ENCODE results near the gene ZSWIM4. TPM values are rescaled to one million over a fixed set of nuclear protein-coding genes. Genes with fewer than 3 reads are reported as not detected.

Gene ZSWIM4
- polyA plus RNA-seq (2012; ENCODE audit: insufficient read length, low read depth): 31.2 TPM

GRCh38 chr19:13794757-13795589, at the start of gene ZSWIM4:
TSS of gene ZSWIM4 (plus strand) at chr19:13795443. CDS start at chr19:13795649, 206 bp downstream.
- TF ChIP-seq TAF1 (IDR thresholded peaks at IDR 0.05; ENCODE audit: borderline replicate concordance, insufficient read depth, low read length) (peak; percentile 71; the same call in 1 of the 2 replicates), POLR2AphosphoS5 (IDR thresholded peaks at IDR 0.05; ENCODE audit: low read depth, low read length) (0 out of 2 replicates have a peak, but pooled peaks have one; percentile 30), REST (IDR thresholded peaks at IDR 0.05; ENCODE audit: insufficient read depth in 1 of 2, low read depth in 2 of 2, low read length in 2 of 2) (0 out of 4 replicates have a peak, but pooled peaks of 1 of the 2 experiments have one; percentile 43), SIN3A (IDR thresholded peaks at IDR 0.05; ENCODE audit: borderline replicate concordance, insufficient read depth, low read length) (peak; percentile 79; the same call in 1 of the 2 replicates), FOXP2 (optimal IDR thresholded peaks at IDR 0.05; ENCODE audit: borderline replicate concordance, extremely low read depth, extremely low read length, insufficient read depth) (peak; percentile 100)

- TF ChIP-seq REST (IDR thresholded peaks at IDR 0.05; ENCODE audit: insufficient read depth in 1 of 2, low read depth in 2 of 2, low read length in 2 of 2): no peak
- TF ChIP-seq FOXP2 (optimal IDR thresholded peaks at IDR 0.05; ENCODE audit: borderline replicate concordance, extremely low read depth, extremely low read length, insufficient read depth): no peak
- TF ChIP-seq TAF1 (IDR thresholded peaks at IDR 0.05; ENCODE audit: borderline replicate concordance, insufficient read depth, low read length): no peak
- no peak for TF ChIP-seq SIN3A (IDR thresholded peaks at IDR 0.05; ENCODE audit: borderline replicate concordance, insufficient read depth, low read length)
- TF ChIP-seq POLR2AphosphoS5 (IDR thresholded peaks at IDR 0.05; ENCODE audit: low read depth, low read length): no peak
These were observed 48.2 kb upstream of the ZSWIM4 start for GRCh38 chr19:13747098-13747453.

- TF ChIP-seq TAF1 (IDR thresholded peaks at IDR 0.05; ENCODE audit: borderline replicate concordance, insufficient read depth, low read length) (no peak), SIN3A (IDR thresholded peaks at IDR 0.05; ENCODE audit: borderline replicate concordance, insufficient read depth, low read length) (no peak), POLR2AphosphoS5 (IDR thresholded peaks at IDR 0.05; ENCODE audit: low read depth, low read length) (no peak), FOXP2 (optimal IDR thresholded peaks at IDR 0.05; ENCODE audit: borderline replicate concordance, extremely low read depth, extremely low read length, insufficient read depth) (no peak), REST (IDR thresholded peaks at IDR 0.05; ENCODE audit: insufficient read depth in 1 of 2, low read depth in 2 of 2, low read length in 2 of 2) (no peak)
These were observed 46.9 kb upstream of the ZSWIM4 start for GRCh38 chr19:13748169-13748828.

GRCh38 chr19:13751436-13751835, 43.8 kb upstream of the ZSWIM4 start:
- no peak for TF ChIP-seq REST (IDR thresholded peaks at IDR 0.05; ENCODE audit: insufficient read depth in 1 of 2, low read depth in 2 of 2, low read length in 2 of 2)
- no peak for TF ChIP-seq POLR2AphosphoS5 (IDR thresholded peaks at IDR 0.05; ENCODE audit: low read depth, low read length)
